PC-3 (cell line): ENCODE results near the gene TECPR2. TPM values are rescaled to one million over a fixed set of nuclear protein-coding genes. Genes with fewer than 3 reads are reported as not detected.

Source experiments
- ATAC-seq: fragments of 200-7000 bp; cut with Tn5 transposase; 2 replicates; pipeline ENCODE4 v1.9.1; 2020; ENCODE audit warnings: mild to moderate bottlenecking, moderate library complexity
- BruUV-seq: library from RNA; stranded (reverse); fragments of 400-500 nt; replicated peaks from 2 replicates; lab custom pipeline; 2021; lab: Mats Ljungman, UMichigan
- CTCF ChIA-PET: fragments of 300-600 bp; sonication (Branson Sonifier 250); formaldehyde crosslinking; loops from one replicate; lab custom pipeline; 2022; ENCODE audit warnings: antibody characterized with exemption; lab: Charles Lee
- POLR2A ChIA-PET: fragments of 300-600 bp; sonication (Branson Sonifier 250); formaldehyde crosslinking; loops from one replicate; lab custom pipeline; 2022; ENCODE audit warnings: antibody characterized with exemption; ENCODE audit not compliant: unreplicated experiment; lab: Charles Lee
- DNase-seq: peaks from one replicate; pipeline ENCODE4 v3.0.0-alpha.2; 2015
- H2AFZ ChIP-seq: fragments of 300-600 bp; sonication (generic); 2 replicates; pipeline ENCODE4 v1.6.0; 2016; ENCODE audit warnings: antibody characterized with exemption, low read length
- H3F3A ChIP-seq: fragments of 300-600 bp; sonication (generic); one replicate; pipeline ENCODE4 v1.6.0; 2017; ENCODE audit warnings: antibody characterized with exemption, low read length, control low read depth, mild to moderate bottlenecking; ENCODE audit not compliant: unreplicated experiment
- H3K27ac ChIP-seq: fragments of 300-600 bp; sonication (generic); 2 replicates; pipeline ENCODE4 v1.5.1; 2016; ENCODE audit warnings: mild to moderate bottlenecking, low read length
- H3K27me3 ChIP-seq: fragments of 300-600 bp; sonication (generic); 2 replicates; pipeline ENCODE4 v1.6.1; 2016; ENCODE audit warnings: low read length, mixed read lengths
- H3K36me3 ChIP-seq: fragments of 300-600 bp; sonication (generic); 2 replicates; pipeline ENCODE4 v1.6.1; 2016; ENCODE audit warnings: low read depth, mixed run types, low read length, mixed read lengths
- H3K4me1 ChIP-seq: fragments of 300-600 bp; sonication (generic); 2 replicates; pipeline ENCODE4 v1.5.1; 2016; ENCODE audit warnings: low read length; ENCODE audit not compliant: insufficient read depth
- H3K4me2 ChIP-seq: fragments of 300-600 bp; sonication (generic); 2 replicates; pipeline ENCODE4 v1.6.0; 2016; ENCODE audit warnings: low read length
- H3K4me3 ChIP-seq: fragments of 300-600 bp; sonication (generic); 2 replicates; pipeline ENCODE4 v1.5.1; 2016; ENCODE audit warnings: mild to moderate bottlenecking, low read length, mixed read lengths
- H3K79me2 ChIP-seq: fragments of 300-600 bp; sonication (generic); 2 replicates; pipeline ENCODE4 v1.6.1; 2017; ENCODE audit warnings: low read length, mixed read lengths
- H3K9ac ChIP-seq: fragments of 300-600 bp; sonication (generic); 2 replicates; pipeline ENCODE4 v1.6.0; 2016; ENCODE audit warnings: mild to moderate bottlenecking, low read length
- H3K9me2 ChIP-seq: fragments of 300-600 bp; sonication (generic); replicated peaks from 2 replicates; pipeline ENCODE4 v1.6.1; 2016; ENCODE audit warnings: mixed run types, low read length, mixed read lengths
- H3K9me3 ChIP-seq: fragments of 300-600 bp; sonication (generic); 2 replicates; pipeline ENCODE4 v1.6.1; 2016; ENCODE audit warnings: low read length, mixed read lengths
- H4K20me1 ChIP-seq: fragments of 300-600 bp; sonication (generic); 2 replicates; pipeline ENCODE4 v1.6.1; 2016; ENCODE audit warnings: low read length, mixed read lengths
- EZH2 ChIP-seq: fragments of 300-600 bp; sonication (generic); IDR thresholded peaks from one replicate; pipeline ENCODE4 v1.6.1; 2017; ENCODE audit warnings: antibody characterized with exemption, mild to moderate bottlenecking, low read length; ENCODE audit not compliant: unreplicated experiment
- EZH2phosphoT487 ChIP-seq: fragments of 300-600 bp; sonication (generic); IDR thresholded peaks from 2 replicates; pipeline ENCODE4 v1.6.1; 2018; ENCODE audit warnings: mild to moderate bottlenecking, antibody characterized with exemption, low read length, borderline replicate concordance
- intact Hi-C: fragments of 100-400 bp; cut with micrococcal nuclease; formaldehyde crosslinking; loops from 2 replicates; pipeline ENCODE4 v1.9.0; 2023
- total RNA-seq: library from RNA; depleted of rRNA; stranded (reverse); fragments of >200 nt; gene quantifications from 2 replicates; pipeline ENCODE4 v1.2.3, GENCODE V29; 2014
- TF ChIP-seq, protein P1 (sequence below): fragments of 300-600 bp; sonication (generic); conservative IDR thresholded peaks from 2 replicates; pipeline ENCODE4 v1.5.1; 2017; ENCODE audit warnings: antibody characterized with exemption, low read depth, mild to moderate bottlenecking, low read length

TECPR2 gene
- total RNA-seq, 1 experiment from 2014 or later = 15.7 TPM

DNA sequence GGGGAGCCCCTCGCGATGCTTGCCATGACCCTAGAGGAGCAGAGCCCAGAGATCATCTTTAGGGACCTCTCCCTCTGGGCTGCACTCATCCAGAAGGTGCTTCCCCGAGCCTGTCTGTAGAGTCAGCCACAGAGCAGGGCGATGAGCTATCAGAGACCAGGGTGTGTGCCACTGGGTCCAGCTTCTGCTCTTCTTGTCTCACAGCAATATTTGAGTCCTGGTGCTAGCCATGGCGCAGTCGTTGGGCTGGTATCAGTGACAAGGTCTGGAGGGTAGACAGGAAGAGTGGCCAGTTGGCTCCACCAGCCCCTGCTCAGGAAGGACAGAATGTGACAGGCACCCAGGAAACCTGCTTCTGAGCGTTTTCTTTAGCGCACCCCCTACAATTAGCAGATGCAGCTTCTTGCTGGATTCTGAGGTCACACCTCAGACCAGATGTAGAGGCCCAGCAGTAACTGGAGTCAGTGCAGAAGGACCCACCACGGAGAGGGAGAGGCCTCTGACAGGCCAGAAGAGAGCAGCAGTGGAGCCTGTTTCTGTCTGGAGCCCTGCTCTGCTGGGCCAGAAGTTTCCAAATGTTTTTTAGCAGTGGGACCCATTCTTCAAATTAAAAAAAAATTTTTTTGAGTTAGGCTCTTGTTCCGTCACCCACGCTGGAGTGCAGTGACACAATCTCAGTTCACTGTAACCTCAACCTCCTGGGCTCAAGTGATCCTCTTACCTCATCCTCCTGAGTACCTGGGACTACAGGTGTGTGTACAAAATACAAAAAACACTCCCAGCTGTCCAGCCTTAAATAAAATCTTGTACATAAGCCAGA lies 123.2 kb downstream of the TECPR2 start:
- H3K4me1 ChIP-seq = peaks cover 13% of the 10 kb centered on the region
- POLR2A ChIA-PET = no interaction called here
- CTCF ChIA-PET = no interaction called here
- H3F3A ChIP-seq = no peaks in the 10 kb centered on the region
- H3K4me3 ChIP-seq = no peak overlapping the region
- H3K79me2 ChIP-seq = no peaks in the 10 kb centered on the region
- BruUV-seq = no TSS peak
- no peak overlapping the region for H3K4me2 ChIP-seq
- no peaks in the 10 kb centered on the region for H3K9me3 ChIP-seq
- TF ChIP-seq, protein P1, sequence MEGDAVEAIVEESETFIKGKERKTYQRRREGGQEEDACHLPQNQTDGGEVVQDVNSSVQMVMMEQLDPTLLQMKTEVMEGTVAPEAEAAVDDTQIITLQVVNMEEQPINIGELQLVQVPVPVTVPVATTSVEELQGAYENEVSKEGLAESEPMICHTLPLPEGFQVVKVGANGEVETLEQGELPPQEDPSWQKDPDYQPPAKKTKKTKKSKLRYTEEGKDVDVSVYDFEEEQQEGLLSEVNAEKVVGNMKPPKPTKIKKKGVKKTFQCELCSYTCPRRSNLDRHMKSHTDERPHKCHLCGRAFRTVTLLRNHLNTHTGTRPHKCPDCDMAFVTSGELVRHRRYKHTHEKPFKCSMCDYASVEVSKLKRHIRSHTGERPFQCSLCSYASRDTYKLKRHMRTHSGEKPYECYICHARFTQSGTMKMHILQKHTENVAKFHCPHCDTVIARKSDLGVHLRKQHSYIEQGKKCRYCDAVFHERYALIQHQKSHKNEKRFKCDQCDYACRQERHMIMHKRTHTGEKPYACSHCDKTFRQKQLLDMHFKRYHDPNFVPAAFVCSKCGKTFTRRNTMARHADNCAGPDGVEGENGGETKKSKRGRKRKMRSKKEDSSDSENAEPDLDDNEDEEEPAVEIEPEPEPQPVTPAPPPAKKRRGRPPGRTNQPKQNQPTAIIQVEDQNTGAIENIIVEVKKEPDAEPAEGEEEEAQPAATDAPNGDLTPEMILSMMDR = no peak
- TF ChIP-seq EZH2phosphoT487 (no peak), EZH2 (no peak)
- H3K27ac ChIP-seq = no peak overlapping the region
- no peaks in the 10 kb centered on the region for H4K20me1 ChIP-seq
- H3K9ac ChIP-seq = no peak overlapping the region
- intact Hi-C loops = no loop called here
- no peak for DNase-seq
- no peak overlapping the region for H2AFZ ChIP-seq
- H3K36me3 ChIP-seq = no peaks in the 10 kb centered on the region
- no peaks in the 10 kb centered on the region for H3K27me3 ChIP-seq
- no peaks in the 10 kb centered on the region for H3K9me2 ChIP-seq
- no peak for ATAC-seq

DNA sequence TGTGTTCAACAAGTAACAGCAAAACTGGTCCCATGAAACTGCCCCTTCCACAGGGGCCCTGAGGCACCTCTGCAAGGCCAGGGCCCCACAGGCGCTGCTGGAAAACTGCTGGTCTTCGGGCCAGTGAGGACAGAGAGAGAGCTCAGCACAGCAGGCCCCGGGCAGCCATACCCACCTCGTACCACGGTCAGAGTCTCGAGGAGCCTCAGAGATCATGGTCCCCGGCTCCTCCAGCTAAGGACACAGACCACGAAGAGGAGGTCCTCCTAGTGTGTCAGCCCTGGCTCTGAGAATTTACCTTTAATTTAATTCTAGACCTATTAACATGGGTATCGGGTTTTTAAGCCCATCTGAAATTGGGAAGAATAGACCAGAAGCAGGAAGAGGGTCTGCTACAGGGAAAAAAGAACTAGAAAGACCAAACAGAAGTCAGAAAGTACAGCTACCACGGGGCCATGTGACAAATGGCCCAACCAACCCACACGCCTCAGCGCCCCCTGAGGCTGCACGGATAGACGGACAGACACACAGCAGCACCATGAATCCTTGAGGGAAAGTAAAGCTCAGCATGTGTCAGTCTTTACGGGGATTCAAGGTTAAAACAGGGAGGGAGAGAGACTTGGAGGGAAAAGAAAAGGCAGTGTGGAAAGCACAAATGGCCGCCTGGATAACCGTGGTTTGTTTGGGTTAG lies 123.9 kb downstream of the TECPR2 start:
- DNase-seq (no peak), ATAC-seq (no peak)
- intact Hi-C loops = no loop called here
- no peak overlapping the region for H2AFZ ChIP-seq
- no TSS peak for BruUV-seq
- no peak overlapping the region for H3K27ac ChIP-seq
- no peaks in the 10 kb centered on the region for H3K36me3 ChIP-seq
- no peak overlapping the region for H3K9ac ChIP-seq
- ChIA-PET POLR2A (no interaction called here), CTCF (no interaction called here)
- H3K4me2 ChIP-seq = no peak overlapping the region
- no peaks in the 10 kb centered on the region for H3K27me3 ChIP-seq
- no peaks in the 10 kb centered on the region for H3K9me2 ChIP-seq
- no peak overlapping the region for H3K4me3 ChIP-seq
- H3F3A ChIP-seq = no peaks in the 10 kb centered on the region
- TF ChIP-seq EZH2 (no peak), EZH2phosphoT487 (no peak)
- TF ChIP-seq, protein P1 = no peak
- H4K20me1 ChIP-seq = no peaks in the 10 kb centered on the region
- no peaks in the 10 kb centered on the region for H3K79me2 ChIP-seq
- no peaks in the 10 kb centered on the region for H3K9me3 ChIP-seq
- H3K4me1 ChIP-seq = peaks cover 9% of the 10 kb centered on the region

DNA sequence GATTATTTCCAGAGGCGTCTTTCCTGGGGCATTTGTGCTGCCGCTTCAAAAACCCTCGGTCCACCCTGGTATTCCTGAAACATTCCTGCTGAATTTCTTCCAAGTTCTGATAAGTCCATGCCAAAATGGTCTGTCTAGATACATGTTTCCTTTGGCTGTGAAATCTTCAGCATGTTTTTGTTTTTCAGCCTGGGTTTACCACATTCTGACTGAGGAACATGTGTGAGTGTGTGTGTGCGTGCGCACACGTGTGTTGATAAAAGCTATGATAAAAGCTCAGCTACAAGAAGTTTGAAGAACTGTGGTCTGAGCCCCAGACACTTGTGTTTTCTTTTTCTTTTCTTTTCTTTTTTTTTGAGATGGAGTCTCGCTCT lies 124.5 kb downstream of the TECPR2 start:
- no peaks in the 10 kb centered on the region for H3K9me2 ChIP-seq
- intact Hi-C loops = no loop called here
- no peak overlapping the region for H3K27ac ChIP-seq
- H3F3A ChIP-seq = no peaks in the 10 kb centered on the region
- POLR2A ChIA-PET = no interaction called here
- no peaks in the 10 kb centered on the region for H4K20me1 ChIP-seq
- DNase-seq (no peak), ATAC-seq (no peak)
- no TSS peak for BruUV-seq
- H2AFZ ChIP-seq = no peak overlapping the region
- no peaks in the 10 kb centered on the region for H3K79me2 ChIP-seq
- H3K4me1 ChIP-seq = peaks cover 4% of the 10 kb centered on the region
- no peaks in the 10 kb centered on the region for H3K9me3 ChIP-seq
- H3K9ac ChIP-seq = no peak overlapping the region
- H3K4me3 ChIP-seq = no peak overlapping the region
- CTCF ChIA-PET = no interaction called here
- H3K27me3 ChIP-seq = no peaks in the 10 kb centered on the region
- H3K36me3 ChIP-seq = no peaks in the 10 kb centered on the region
- H3K4me2 ChIP-seq = no peak overlapping the region
- TF ChIP-seq, protein P1 = no peak
- TF ChIP-seq EZH2 (no peak), EZH2phosphoT487 (no peak)
